ENCODE measurements around the gene FRY. TPM values are rescaled to one million over a fixed set of nuclear protein-coding genes. Genes with fewer than 3 reads are reported as not detected.

The FRY gene
- total RNA-seq, 1 donor from 2014 or later: 4.5 TPM

- Mint-ChIP-seq H3K27me3 (ENCODE audit: unreplicated experiment) (peaks cover 4% of the 10 kb centered on the region), H3K4me1 (ENCODE audit: unreplicated experiment) (no peaks in the 10 kb centered on the region), H3K4me3 (ENCODE audit: unreplicated experiment) (no peak overlapping the region), H3K9me3 (ENCODE audit: unreplicated experiment) (no peaks in the 10 kb centered on the region), H3K27ac (ENCODE audit: unreplicated experiment) (no peak overlapping the region), H3K36me3 (ENCODE audit: low read depth, unreplicated experiment) (no peaks in the 10 kb centered on the region)
- no peak for DNase-seq (ENCODE audit: low spot score)
- no peak for TF ChIP-seq CTCF (IDR thresholded peaks at IDR 0.05; ENCODE audit: unreplicated experiment)
These were observed 144.4 kb downstream of the FRY start for GRCh38 chr13:32175943-32176342.

GRCh38 chr13:32176696-32177095 is 145.1 kb downstream of the FRY start:
- Mint-ChIP-seq H3K9me3 (ENCODE audit: unreplicated experiment) (no peaks in the 10 kb centered on the region), H3K27me3 (ENCODE audit: unreplicated experiment) (peaks cover 4% of the 10 kb centered on the region), H3K4me3 (ENCODE audit: unreplicated experiment) (no peak overlapping the region), H3K36me3 (ENCODE audit: low read depth, unreplicated experiment) (no peaks in the 10 kb centered on the region), H3K27ac (ENCODE audit: unreplicated experiment) (no peak overlapping the region), H3K4me1 (ENCODE audit: unreplicated experiment) (no peaks in the 10 kb centered on the region)
- TF ChIP-seq CTCF (IDR thresholded peaks at IDR 0.05; ENCODE audit: unreplicated experiment): no peak
- DNase-seq (ENCODE audit: low spot score): no peak

GRCh38 chr13:32178763-32179162 is 147.2 kb downstream of the FRY start:
- no peak overlapping the region for H3K27ac Mint-ChIP-seq (ENCODE audit: unreplicated experiment)
- no peak for TF ChIP-seq CTCF (IDR thresholded peaks at IDR 0.05; ENCODE audit: unreplicated experiment)
- H3K4me3 Mint-ChIP-seq (ENCODE audit: unreplicated experiment): no peak overlapping the region
- DNase-seq (ENCODE audit: low spot score): no peak
- H3K4me1 Mint-ChIP-seq (ENCODE audit: unreplicated experiment): no peaks in the 10 kb centered on the region
- H3K27me3 Mint-ChIP-seq (ENCODE audit: unreplicated experiment): no peaks in the 10 kb centered on the region
- no peaks in the 10 kb centered on the region for H3K36me3 Mint-ChIP-seq (ENCODE audit: low read depth, unreplicated experiment)
- no peaks in the 10 kb centered on the region for H3K9me3 Mint-ChIP-seq (ENCODE audit: unreplicated experiment)

- Mint-ChIP-seq H3K27ac (ENCODE audit: unreplicated experiment) (no peak overlapping the region), H3K9me3 (ENCODE audit: unreplicated experiment) (no peaks in the 10 kb centered on the region), H3K36me3 (ENCODE audit: low read depth, unreplicated experiment) (no peaks in the 10 kb centered on the region), H3K4me1 (ENCODE audit: unreplicated experiment) (no peaks in the 10 kb centered on the region), H3K4me3 (ENCODE audit: unreplicated experiment) (no peak overlapping the region), H3K27me3 (ENCODE audit: unreplicated experiment) (no peaks in the 10 kb centered on the region)
- TF ChIP-seq CTCF (IDR thresholded peaks at IDR 0.05; ENCODE audit: unreplicated experiment): no peak
- no peak for DNase-seq (ENCODE audit: low spot score)
These were observed 148.1 kb downstream of the FRY start for GRCh38 chr13:32179708-32180107.

- no peak for TF ChIP-seq CTCF (IDR thresholded peaks at IDR 0.05; ENCODE audit: unreplicated experiment)
- Mint-ChIP-seq H3K4me3 (ENCODE audit: unreplicated experiment) (no peak overlapping the region), H3K9me3 (ENCODE audit: unreplicated experiment) (no peaks in the 10 kb centered on the region), H3K27ac (ENCODE audit: unreplicated experiment) (no peak overlapping the region), H3K36me3 (ENCODE audit: low read depth, unreplicated experiment) (no peaks in the 10 kb centered on the region), H3K4me1 (ENCODE audit: unreplicated experiment) (no peaks in the 10 kb centered on the region), H3K27me3 (ENCODE audit: unreplicated experiment) (no peaks in the 10 kb centered on the region)
- no peak for DNase-seq (ENCODE audit: low spot score)
These were observed 156.1 kb downstream of the FRY start for GRCh38 chr13:32187651-32188050.
